ENCODE results near the gene HTR6.

DNA sequence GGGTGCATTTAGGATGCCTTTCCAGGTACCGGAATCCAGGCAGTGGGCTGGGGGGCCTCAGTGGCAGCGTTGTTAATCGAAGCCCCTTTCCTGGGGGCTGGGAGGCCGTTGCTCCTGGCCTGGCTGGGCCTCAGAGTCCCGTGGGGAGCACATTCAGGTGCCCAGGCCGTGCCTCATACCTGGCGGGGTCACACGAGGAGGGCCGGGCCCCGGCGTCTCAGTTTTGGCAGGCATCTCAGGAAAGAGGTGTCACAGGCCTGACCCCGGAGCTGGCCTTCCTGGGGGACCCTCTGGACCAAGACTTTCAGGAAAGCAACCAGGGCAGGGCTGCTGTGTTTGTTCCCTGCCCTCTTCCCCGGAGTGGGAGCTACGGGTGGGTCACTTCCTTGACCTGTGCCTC is 16.4 kb upstream of the HTR6 start:
- TF ChIP-seq, protein P1, sequence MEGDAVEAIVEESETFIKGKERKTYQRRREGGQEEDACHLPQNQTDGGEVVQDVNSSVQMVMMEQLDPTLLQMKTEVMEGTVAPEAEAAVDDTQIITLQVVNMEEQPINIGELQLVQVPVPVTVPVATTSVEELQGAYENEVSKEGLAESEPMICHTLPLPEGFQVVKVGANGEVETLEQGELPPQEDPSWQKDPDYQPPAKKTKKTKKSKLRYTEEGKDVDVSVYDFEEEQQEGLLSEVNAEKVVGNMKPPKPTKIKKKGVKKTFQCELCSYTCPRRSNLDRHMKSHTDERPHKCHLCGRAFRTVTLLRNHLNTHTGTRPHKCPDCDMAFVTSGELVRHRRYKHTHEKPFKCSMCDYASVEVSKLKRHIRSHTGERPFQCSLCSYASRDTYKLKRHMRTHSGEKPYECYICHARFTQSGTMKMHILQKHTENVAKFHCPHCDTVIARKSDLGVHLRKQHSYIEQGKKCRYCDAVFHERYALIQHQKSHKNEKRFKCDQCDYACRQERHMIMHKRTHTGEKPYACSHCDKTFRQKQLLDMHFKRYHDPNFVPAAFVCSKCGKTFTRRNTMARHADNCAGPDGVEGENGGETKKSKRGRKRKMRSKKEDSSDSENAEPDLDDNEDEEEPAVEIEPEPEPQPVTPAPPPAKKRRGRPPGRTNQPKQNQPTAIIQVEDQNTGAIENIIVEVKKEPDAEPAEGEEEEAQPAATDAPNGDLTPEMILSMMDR (conservative IDR thresholded peaks at IDR 0.05): no peak
- TF ChIP-seq EZH2 (IDR thresholded peaks at IDR 0.05; ENCODE audit: low read depth): no peak

Data from PC-9 (cell line).